DOHH2 (cell line): ENCODE results near the gene CWC27.

ENCODE experiments used
- EZH2phosphoT487 ChIP-seq: fragments of 200-600 bp; sonication (generic); IDR thresholded peaks from 2 replicates; pipeline ENCODE4 v1.6.1; 2017; ENCODE audit warnings: borderline replicate concordance, mild to moderate bottlenecking, antibody characterized with exemption, low read length, moderate library complexity, mixed read lengths
- TF ChIP-seq, protein P1 (sequence below): fragments of 200-600 bp; sonication (generic); IDR thresholded peaks from one replicate; pipeline ENCODE4 v1.5.1; 2014; ENCODE audit warnings: antibody characterized with exemption, mild to moderate bottlenecking, low read depth, low read length; ENCODE audit not compliant: poor library complexity, severe bottlenecking

DNA sequence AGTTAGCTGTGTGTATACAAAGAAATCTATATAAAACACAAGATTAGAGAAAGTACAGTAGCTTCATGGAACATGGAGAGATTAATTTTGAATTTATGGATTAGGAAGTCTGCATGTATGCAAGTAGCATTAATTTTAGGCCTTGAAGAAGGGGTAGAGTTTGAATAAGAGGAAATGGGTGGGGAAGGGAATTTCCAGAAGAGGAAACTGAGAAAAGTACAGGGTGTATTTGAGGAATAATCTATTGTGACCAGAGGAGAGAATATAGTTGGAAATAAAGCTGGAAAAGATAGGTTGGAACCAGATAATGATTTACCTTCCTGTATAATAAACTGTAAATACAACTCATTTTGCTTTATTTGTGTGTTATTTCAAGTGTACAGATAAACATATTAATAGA lies 53.6 kb downstream of the CWC27 start:
- TF ChIP-seq, protein P1, sequence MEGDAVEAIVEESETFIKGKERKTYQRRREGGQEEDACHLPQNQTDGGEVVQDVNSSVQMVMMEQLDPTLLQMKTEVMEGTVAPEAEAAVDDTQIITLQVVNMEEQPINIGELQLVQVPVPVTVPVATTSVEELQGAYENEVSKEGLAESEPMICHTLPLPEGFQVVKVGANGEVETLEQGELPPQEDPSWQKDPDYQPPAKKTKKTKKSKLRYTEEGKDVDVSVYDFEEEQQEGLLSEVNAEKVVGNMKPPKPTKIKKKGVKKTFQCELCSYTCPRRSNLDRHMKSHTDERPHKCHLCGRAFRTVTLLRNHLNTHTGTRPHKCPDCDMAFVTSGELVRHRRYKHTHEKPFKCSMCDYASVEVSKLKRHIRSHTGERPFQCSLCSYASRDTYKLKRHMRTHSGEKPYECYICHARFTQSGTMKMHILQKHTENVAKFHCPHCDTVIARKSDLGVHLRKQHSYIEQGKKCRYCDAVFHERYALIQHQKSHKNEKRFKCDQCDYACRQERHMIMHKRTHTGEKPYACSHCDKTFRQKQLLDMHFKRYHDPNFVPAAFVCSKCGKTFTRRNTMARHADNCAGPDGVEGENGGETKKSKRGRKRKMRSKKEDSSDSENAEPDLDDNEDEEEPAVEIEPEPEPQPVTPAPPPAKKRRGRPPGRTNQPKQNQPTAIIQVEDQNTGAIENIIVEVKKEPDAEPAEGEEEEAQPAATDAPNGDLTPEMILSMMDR: no peak
- TF ChIP-seq EZH2phosphoT487: no peak
